GM12892 (cell line): ENCODE results near the gene ALDH1A1.

Experiments used
- POLR2A ChIP-seq: IDR thresholded peaks from 2 replicates; pipeline ENCODE4 v1.6.1; 2011; ENCODE audit warnings: low read depth, low read length, control low read depth
- POLR2AphosphoS5 ChIP-seq: IDR thresholded peaks from 2 replicates; pipeline ENCODE4 v1.6.1; 2011; ENCODE audit warnings: low read depth, low read length, control low read depth
- TAF1 ChIP-seq: IDR thresholded peaks from 2 replicates; pipeline ENCODE4 v1.6.1; 2011; ENCODE audit warnings: low read depth, mild to moderate bottlenecking, control low read depth, low read length, borderline replicate concordance

DNA sequence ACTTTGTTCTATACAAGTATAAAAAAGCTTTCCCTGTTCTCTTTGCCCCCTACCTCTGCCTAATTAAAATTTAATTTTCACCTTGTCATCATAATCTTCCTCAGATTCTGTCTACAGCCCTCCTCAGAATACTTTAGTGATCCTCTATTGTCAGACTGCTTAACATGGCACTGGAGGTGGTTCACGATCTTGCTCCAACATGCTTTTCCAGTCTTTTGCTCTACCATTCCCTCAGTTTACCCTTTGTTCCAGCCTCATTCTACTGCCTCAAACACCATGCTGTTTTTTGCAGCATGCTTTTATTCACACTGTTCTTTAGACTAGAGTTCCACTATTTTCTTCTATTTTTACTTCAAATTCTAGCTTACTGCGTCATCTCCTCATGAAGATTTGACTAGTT lies 10.4 kb downstream of the ALDH1A1 start:
- no peak for TF ChIP-seq POLR2AphosphoS5
- TF ChIP-seq POLR2A, result no peak
- no peak for TF ChIP-seq TAF1
